Muscle of arm (tissue), 12 donors: ENCODE measurements around the gene VPS26C. TPM values are rescaled to one million over a fixed set of nuclear protein-coding genes. Genes with fewer than 3 reads are reported as not detected.
"Not testable (repeated sequence)": the region's sequence is repeated elsewhere in the genome, so short reads cannot be mapped to it uniquely, and the experiment has no call there.

Source experiments
- DNase-seq: peaks from one replicate; pipeline ENCODE4 v3.0.0-alpha.2; 2013
- polyA plus RNA-seq, 12 donors: library from polyadenylated mRNA; unstranded; fragments of 120-200 nt; gene quantifications; one replicate each; pipeline ENCODE4 v1.2.1, GENCODE V29; 2013; ENCODE audit not compliant: insufficient read length in 12 of 12

VPS26C gene
- polyA plus RNA-seq, 12 donors, result 28.1 to 48.8 (median 32.1) TPM; not detected in 1

GRCh38 chr21:37231671-37232070 lies 35.5 kb downstream of the VPS26C start:
- DNase-seq, result no peak

- DNase-seq, result no peak
Observed at GRCh38 chr21:37231249-37231645, 35.9 kb downstream of the VPS26C start.

- DNase-seq, result no peak
Observed at GRCh38 chr21:37230632-37231248, 36.4 kb downstream of the VPS26C start.

DNA sequence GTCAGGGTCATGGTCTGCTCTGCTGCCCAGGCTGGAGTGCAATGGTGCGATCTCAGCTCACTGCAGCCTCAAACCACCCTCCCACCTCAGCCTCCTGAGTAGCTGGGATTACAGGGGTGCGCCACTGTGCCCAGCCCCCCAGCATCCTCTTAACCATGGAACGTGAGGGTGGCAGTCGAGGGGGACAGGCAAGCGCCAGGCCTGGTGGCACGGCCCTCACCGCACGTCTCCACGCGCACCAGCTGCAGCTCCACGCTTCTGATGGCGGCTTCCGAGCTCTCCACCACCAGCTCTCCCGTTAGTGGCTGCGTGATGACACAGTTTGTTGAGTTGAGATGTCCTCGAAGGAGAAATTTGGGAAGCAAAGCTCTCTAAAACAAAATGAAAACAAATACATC lies 39.1 kb downstream of the VPS26C start:
- no peak for DNase-seq

DNA sequence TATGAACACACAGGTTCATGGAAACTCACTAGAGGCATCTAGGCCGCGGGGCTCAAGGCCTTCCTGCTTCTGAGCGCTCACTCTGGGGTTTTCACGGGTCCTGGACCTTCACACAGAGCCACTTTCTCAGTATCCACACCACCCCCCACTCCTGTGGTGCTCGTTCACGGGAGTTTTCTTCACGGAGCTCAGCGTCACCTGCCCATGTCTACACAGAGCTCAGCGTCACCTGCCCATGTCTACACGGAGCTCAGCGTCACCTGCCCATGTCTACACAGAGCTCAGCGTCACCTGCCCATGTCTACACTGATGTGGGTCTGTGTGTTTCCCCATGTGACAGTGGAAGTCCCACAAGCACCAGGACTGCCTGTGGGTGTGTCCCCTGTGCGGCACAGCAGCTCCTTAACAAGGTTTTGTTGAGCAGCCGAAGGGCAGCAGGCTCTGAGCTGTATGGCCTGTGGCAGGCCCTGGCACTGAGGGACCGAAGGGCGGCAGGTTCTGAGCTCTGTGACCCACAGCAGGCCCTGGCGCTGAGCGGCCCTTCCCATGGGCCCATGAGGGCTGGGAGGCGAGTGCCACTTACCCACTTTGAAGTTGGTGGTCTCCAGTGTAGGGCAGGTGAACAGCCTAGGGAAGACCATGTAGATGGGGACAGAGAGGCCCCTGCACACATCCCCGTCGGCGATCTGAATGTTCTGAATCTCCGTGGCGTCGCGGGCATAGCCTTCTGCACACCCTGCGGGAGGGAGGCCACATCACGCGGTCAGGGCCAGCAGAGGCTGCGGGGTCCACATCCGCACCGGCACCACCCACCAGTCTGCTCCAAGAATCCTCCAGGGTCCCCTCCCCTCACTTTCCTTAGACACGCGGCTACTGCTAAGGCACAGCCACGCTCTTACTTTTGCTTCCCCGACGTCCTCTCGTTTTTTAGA lies 39.8 kb downstream of the VPS26C start:
- DNase-seq, result no peak

DNA sequence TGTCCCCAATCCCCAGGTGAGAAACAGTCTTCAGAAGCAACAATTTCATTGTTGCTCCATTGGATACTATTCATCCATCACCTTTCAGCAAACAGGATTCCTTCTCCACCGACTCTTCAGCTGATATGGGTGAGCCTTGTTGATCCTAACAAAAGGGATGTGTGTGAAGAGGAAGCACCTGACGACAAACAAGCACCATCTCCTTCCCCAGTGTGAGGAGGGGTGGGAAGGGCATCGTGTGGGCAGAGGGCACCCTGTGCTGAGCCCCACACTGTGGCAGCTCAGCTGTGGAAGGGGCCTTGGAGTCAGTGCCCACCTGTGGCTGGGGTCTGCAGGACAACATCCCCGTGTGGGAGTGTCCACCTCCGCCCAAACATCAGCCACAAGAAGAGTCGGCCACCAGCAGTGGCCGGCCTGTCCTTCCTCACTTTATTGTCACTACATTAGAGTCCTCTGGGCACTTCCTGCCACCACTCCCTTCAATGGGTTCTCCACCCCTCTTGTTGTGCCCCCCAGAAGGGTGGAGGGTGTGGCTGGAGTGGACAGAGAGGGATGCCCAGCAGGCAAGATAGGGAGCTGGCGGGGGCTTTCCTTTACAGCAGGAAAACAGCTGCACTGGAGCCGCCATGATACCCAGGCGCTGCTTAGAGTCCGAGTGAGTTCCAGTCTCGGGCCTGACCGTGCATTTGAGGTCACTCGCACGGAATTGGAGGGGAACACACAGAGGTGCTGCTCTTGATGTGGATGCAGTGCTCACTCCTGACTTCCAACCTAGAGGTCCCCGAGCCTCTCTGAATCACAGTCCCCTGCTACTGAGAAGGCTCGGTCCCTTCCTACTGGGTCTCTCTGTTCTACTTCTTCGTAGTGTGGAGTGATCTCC lies 40.9 kb downstream of the VPS26C start:
- DNase-seq, result no peak

- DNase-seq, result no peak
Observed at GRCh38 chr21:37224861-37225839, 42.0 kb downstream of the VPS26C start.

- DNase-seq, result no peak
Observed at GRCh38 chr21:37223804-37224345, 43.3 kb downstream of the VPS26C start.

GRCh38 chr21:37222248-37222647 lies 44.9 kb downstream of the VPS26C start:
- not testable (repeated sequence) for DNase-seq

DNA sequence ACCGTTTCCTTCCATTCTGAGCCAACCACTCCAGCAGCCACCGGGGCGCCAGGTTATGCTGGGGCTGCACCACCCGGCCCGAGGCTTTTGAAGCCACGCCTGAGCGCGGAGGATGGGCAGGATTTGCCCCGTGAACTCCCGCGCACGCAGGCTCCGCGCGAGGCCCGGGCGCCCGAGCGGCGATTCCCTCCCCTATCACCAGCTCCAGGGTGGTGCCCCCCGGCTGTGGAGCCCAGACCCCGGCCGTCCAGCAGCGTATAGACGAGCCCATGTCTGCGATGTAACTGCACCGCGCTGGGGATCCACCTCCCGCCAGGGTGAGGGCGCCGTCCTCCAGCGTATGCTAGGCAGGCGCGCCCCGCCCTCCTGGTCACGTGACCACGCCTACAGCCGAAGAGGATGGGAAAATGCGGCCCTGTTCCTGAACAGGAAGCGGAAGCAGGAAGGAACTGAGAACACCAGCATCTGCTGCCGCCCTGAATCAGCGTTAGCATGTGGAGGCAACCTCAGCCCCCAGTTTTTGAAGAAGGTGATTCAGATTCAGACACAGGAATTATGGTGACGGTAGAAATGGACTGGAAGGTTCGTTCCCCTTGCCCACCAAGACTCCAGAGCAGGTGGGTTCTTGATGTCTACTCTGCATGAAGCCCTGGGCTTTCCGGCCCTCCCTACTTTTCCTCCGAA lies 46.0 kb downstream of the VPS26C start:
- DNase-seq, result peak; percentile 91

DNA sequence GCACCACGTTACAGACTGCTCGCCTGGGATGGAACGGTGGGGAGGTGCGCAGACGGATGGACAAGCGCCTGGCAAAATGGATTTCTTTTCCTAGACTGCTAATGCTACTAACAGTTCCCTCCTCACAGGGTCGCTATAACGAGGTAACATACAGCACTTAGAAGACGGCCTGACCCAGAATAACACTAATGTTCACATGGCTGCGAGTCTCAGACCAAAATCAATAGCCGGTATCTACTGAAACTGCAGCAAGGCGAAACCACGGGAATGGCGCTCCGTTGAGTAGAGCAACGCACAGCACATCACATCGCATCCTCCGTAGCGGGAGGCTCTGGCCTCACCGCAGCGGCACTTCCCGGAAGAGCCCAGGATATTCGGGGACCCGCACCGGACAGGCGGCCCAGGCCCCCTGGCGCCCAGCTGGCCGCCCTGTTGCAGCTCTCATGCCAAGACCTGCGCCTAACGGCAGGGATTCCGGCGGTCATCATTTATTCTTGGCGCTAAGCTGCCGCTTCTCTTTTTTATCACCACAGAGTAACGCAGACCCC lies 46.6 kb downstream of the VPS26C start:
- peak; percentile 57 for DNase-seq

- no peak for DNase-seq
Observed at GRCh38 chr21:37219761-37220432, 47.2 kb downstream of the VPS26C start.

DNA sequence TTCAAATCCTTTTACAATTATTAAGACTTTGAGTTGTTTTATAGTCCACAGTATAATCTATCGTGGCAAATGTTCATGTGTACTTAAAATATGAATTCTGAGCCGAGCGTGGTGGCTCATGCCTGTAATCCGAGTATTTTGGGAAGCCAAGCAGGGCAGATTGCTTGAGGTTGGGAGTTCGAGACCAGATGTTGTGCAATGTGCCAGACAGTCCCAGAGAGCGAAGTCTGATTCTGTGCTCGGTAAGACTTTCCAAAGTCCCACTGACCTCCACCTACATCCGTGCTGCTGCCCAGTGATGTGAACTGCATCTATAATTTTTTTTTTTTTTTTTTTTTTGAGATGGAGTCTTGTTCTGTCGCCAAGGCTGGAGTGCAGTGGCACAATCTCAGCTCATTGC lies 52.2 kb downstream of the VPS26C start:
- no peak for DNase-seq

DNA sequence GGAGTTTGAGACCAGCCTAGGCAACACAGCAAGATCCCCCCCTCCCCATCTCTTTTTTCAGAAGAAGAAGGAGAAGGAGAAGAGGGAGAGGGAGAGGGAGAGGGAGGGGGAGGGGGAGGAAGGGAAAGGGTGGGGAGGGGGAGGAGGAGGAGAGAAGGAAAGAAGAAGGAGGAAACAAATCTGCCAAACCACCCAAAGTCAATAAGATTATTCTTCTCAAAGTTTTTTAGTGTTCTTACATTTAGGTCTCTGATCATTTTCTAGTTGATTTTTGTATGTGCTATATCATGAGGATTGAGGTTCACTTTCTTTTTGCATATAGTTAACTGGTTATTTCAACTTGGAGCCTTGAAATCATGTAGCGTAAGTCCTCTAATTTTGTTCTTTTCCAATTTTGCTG lies 56.3 kb downstream of the VPS26C start:
- DNase-seq, result no peak

- no peak for DNase-seq
Observed at GRCh38 chr21:37210130-37210529, 57.0 kb downstream of the VPS26C start.

GRCh38 chr21:37208741-37209225 lies 58.4 kb downstream of the VPS26C start:
- DNase-seq, result no peak

DNA sequence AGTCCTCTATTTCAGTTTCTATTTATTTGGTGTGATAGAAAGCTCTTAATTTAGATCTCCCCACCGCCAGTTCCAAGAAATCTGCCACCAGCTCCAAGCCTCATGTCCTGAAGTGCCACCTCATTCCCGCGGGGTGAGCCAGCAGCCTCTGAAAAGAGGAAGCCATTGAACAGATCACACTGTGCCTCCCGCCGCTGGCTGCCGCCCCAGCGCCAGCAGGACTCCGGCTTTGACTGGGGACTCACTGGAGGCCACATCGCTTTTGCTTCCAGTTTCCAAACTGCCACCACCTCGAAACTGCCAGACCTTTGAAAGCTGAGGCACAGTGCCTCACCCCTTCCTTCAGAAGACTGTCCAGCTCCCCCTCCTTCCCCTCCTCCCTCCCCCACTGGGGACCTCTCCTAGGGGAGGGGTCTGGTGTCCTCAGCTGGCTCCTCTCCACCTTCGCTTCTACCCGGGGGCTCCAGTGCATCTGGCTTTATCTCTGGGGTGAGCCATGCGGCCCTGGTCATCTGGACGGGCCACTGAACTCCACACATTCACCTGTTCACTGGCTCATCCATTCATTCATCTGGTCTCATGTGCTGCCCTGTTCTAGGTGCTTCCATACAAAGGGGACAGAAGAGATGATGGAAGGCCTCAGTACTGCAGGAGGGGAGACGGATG lies 58.9 kb downstream of the VPS26C start:
- no peak for DNase-seq

- DNase-seq, result no peak
Observed at GRCh38 chr21:37207441-37208009, 59.6 kb downstream of the VPS26C start.
